OCI-LY3 (cell line): ENCODE data around the gene TLL2.

Experiments used
- H2AFZ ChIP-seq: fragments of 200-600, 300-600 bp; shearing (Covaris generic); 2 replicates; pipeline ENCODE4 v1.6.0; 2014; ENCODE audit warnings: antibody characterized with exemption, low read depth, low read length
- H3K27ac ChIP-seq: fragments of 200-600, 300-600 bp; sonication (generic); 2 replicates; pipeline ENCODE4 v1.5.1; 2014; ENCODE audit warnings: mild to moderate bottlenecking, low read length, moderate library complexity, mixed read lengths
- H3K27me3 ChIP-seq: fragments of 200-600, 300-600 bp; sonication (generic); 2 replicates; pipeline ENCODE4 v1.6.1; 2014; ENCODE audit warnings: low read depth, low read length, mixed read lengths
- H3K36me3 ChIP-seq: fragments of 200-600, 300-600 bp; sonication (generic); replicated peaks from 2 replicates; pipeline ENCODE3; 2014; ENCODE audit warnings: low read depth, low read length, mixed read lengths
- H3K4me1 ChIP-seq: fragments of 300-600, 200-600 bp; sonication (generic); 2 replicates; pipeline ENCODE4 v1.6.1; 2014; ENCODE audit warnings: low read length, mixed read lengths
- H3K4me2 ChIP-seq: fragments of 200-600, 300-600 bp; sonication (generic); 2 replicates; pipeline ENCODE4 v1.6.1; 2014; ENCODE audit warnings: low read length, mixed read lengths
- H3K4me3 ChIP-seq: fragments of 300-600, 200-600 bp; sonication (generic); 2 replicates; pipeline ENCODE4 v1.5.1; 2014; ENCODE audit warnings: antibody characterized with exemption, mild to moderate bottlenecking, low read length, moderate library complexity
- H3K79me2 ChIP-seq: fragments of 300-600, 200-600 bp; shearing (Covaris generic); 2 replicates; pipeline ENCODE4 v1.6.1; 2014; ENCODE audit warnings: mild to moderate bottlenecking, low read length, mixed read lengths
- H3K9ac ChIP-seq: fragments of 300-600, 200-600 bp; shearing (Covaris generic); 2 replicates; pipeline ENCODE4 v1.6.0; 2014; ENCODE audit warnings: mild to moderate bottlenecking, low read length, moderate library complexity
- H3K9me3 ChIP-seq: fragments of 200-600, 300-600 bp; shearing (Covaris generic); 2 replicates; pipeline ENCODE4 v1.6.1; 2014; ENCODE audit warnings: low read length, mixed read lengths; ENCODE audit not compliant: insufficient read depth
- H4K20me1 ChIP-seq: fragments of 200-600, 300-600 bp; sonication (generic); 2 replicates; pipeline ENCODE4 v1.6.1; 2016; ENCODE audit warnings: low read length, mixed read lengths; ENCODE audit not compliant: insufficient read depth
- CTCF ChIP-seq: fragments of 200-600, 300-600 bp; sonication (generic); IDR thresholded peaks from 2 replicates; pipeline ENCODE4 v1.5.1; 2014; ENCODE audit warnings: antibody characterized with exemption, low read length, low read depth
- EZH2phosphoT487 ChIP-seq: fragments of 200-600 bp; shearing (Covaris generic); IDR thresholded peaks from 2 replicates; pipeline ENCODE4 v1.6.1; 2018; ENCODE audit warnings: antibody characterized with exemption, mixed run types, low read depth

The TLL2 gene

GRCh38 chr10:96415150-96415890 lies 98.4 kb downstream of the TLL2 start:
- Histone ChIP-seq H3K27me3 (peaks cover 17% of the 10 kb centered on the region), H3K4me1 (peaks cover 15% of the 10 kb centered on the region), H3K9me3 (no peaks in the 10 kb centered on the region), H3K27ac (no peak overlapping the region), H3K9ac (no peak overlapping the region), H2AFZ (no peak overlapping the region), H4K20me1 (no peaks in the 10 kb centered on the region), H3K4me2 (no peak overlapping the region), H3K4me3 (no peak overlapping the region), H3K79me2 (no peaks in the 10 kb centered on the region), H3K36me3 (no peaks in the 10 kb centered on the region)
- TF ChIP-seq EZH2phosphoT487: no peak
- TF ChIP-seq CTCF: no peak

GRCh38 chr10:96414303-96414702 lies 99.4 kb downstream of the TLL2 start:
- H3K4me3 ChIP-seq: no peak overlapping the region
- no peaks in the 10 kb centered on the region for H3K9me3 ChIP-seq
- H3K4me2 ChIP-seq: no peak overlapping the region
- peaks cover 25% of the 10 kb centered on the region for H3K27me3 ChIP-seq
- H4K20me1 ChIP-seq: no peaks in the 10 kb centered on the region
- no peak overlapping the region for H3K9ac ChIP-seq
- H2AFZ ChIP-seq: no peak overlapping the region
- peaks cover 15% of the 10 kb centered on the region for H3K4me1 ChIP-seq
- H3K36me3 ChIP-seq: no peaks in the 10 kb centered on the region
- TF ChIP-seq CTCF: no peak
- no peak for TF ChIP-seq EZH2phosphoT487
- H3K79me2 ChIP-seq: no peaks in the 10 kb centered on the region
- no peak overlapping the region for H3K27ac ChIP-seq

- Histone ChIP-seq H3K4me3 (no peak overlapping the region), H2AFZ (no peak overlapping the region), H3K79me2 (no peaks in the 10 kb centered on the region), H3K36me3 (no peaks in the 10 kb centered on the region), H3K4me1 (peaks cover 15% of the 10 kb centered on the region), H3K9ac (no peak overlapping the region), H4K20me1 (no peaks in the 10 kb centered on the region), H3K27me3 (peaks cover 28% of the 10 kb centered on the region), H3K27ac (no peak overlapping the region), H3K9me3 (no peaks in the 10 kb centered on the region), H3K4me2 (no peak overlapping the region)
- no peak for TF ChIP-seq EZH2phosphoT487
- TF ChIP-seq CTCF: peak; percentile 31
Observed at GRCh38 chr10:96413151-96413787, 100.5 kb downstream of the TLL2 start.

GRCh38 chr10:96411716-96412320 lies 101.9 kb downstream of the TLL2 start:
- H3K4me1 ChIP-seq: peaks cover 15% of the 10 kb centered on the region
- no peak overlapping the region for H3K27ac ChIP-seq
- no peaks in the 10 kb centered on the region for H3K36me3 ChIP-seq
- H3K9me3 ChIP-seq: no peaks in the 10 kb centered on the region
- H3K9ac ChIP-seq: no peak overlapping the region
- TF ChIP-seq CTCF (no peak), EZH2phosphoT487 (no peak)
- no peak overlapping the region for H3K4me3 ChIP-seq
- H3K4me2 ChIP-seq: 0 out of 2 replicates have a peak overlapping the region, but pooled peaks have one; percentile 5
- H2AFZ ChIP-seq: no peak overlapping the region
- H3K27me3 ChIP-seq: peaks cover 32% of the 10 kb centered on the region
- H4K20me1 ChIP-seq: no peaks in the 10 kb centered on the region
- no peaks in the 10 kb centered on the region for H3K79me2 ChIP-seq
